Measurements from ENCODE around the gene ARHGEF16.

ARHGEF16 gene

GRCh38 chr1:3514404-3514803, 59.9 kb downstream of the ARHGEF16 start:
- H3K9me3 ChIP-seq: no peaks in the 10 kb centered on the region
- H3K4me1 ChIP-seq: no peaks in the 10 kb centered on the region
- no peaks in the 10 kb centered on the region for H3K27me3 ChIP-seq
- DNase-seq: no peak
- no peaks in the 10 kb centered on the region for H3K36me3 ChIP-seq
- TF ChIP-seq CTCF (IDR thresholded peaks at IDR 0.05; ENCODE audit: low read depth, low read length): no peak
- no peak overlapping the region for H3K4me3 ChIP-seq (ENCODE audit: low read depth, low read length)

- H3K4me3 ChIP-seq (ENCODE audit: low read depth, low read length): no peak overlapping the region
- TF ChIP-seq CTCF (IDR thresholded peaks at IDR 0.05; ENCODE audit: low read depth, low read length): no peak
- H3K9me3 ChIP-seq: no peaks in the 10 kb centered on the region
- H3K4me1 ChIP-seq: no peaks in the 10 kb centered on the region
- H3K36me3 ChIP-seq: no peaks in the 10 kb centered on the region
- no peak for DNase-seq
- H3K27me3 ChIP-seq: no peaks in the 10 kb centered on the region
These were observed 60.8 kb downstream of the ARHGEF16 start for GRCh38 chr1:3515272-3515671.

- Histone ChIP-seq H3K4me1 (no peaks in the 10 kb centered on the region), H3K4me3 (ENCODE audit: low read depth, low read length) (no peak overlapping the region), H3K36me3 (no peaks in the 10 kb centered on the region), H3K27me3 (no peaks in the 10 kb centered on the region), H3K9me3 (no peaks in the 10 kb centered on the region)
- DNase-seq: no peak
- no peak for TF ChIP-seq CTCF (IDR thresholded peaks at IDR 0.05; ENCODE audit: low read depth, low read length)
These were observed 61.5 kb downstream of the ARHGEF16 start for GRCh38 chr1:3515774-3516480.

- no peaks in the 10 kb centered on the region for H3K36me3 ChIP-seq
- no peaks in the 10 kb centered on the region for H3K9me3 ChIP-seq
- no peak for TF ChIP-seq CTCF (IDR thresholded peaks at IDR 0.05; ENCODE audit: low read depth, low read length)
- no peaks in the 10 kb centered on the region for H3K4me1 ChIP-seq
- H3K4me3 ChIP-seq (ENCODE audit: low read depth, low read length): no peak overlapping the region
- DNase-seq: no peak
- no peaks in the 10 kb centered on the region for H3K27me3 ChIP-seq
These were observed 62.0 kb downstream of the ARHGEF16 start for GRCh38 chr1:3516481-3516869.

GRCh38 chr1:3516911-3517675, 62.6 kb downstream of the ARHGEF16 start:
- Histone ChIP-seq H3K4me1 (no peaks in the 10 kb centered on the region), H3K36me3 (no peaks in the 10 kb centered on the region), H3K9me3 (no peaks in the 10 kb centered on the region), H3K4me3 (ENCODE audit: low read depth, low read length) (no peak overlapping the region), H3K27me3 (no peaks in the 10 kb centered on the region)
- peak; percentile 51 for DNase-seq
- TF ChIP-seq CTCF (IDR thresholded peaks at IDR 0.05; ENCODE audit: low read depth, low read length): no peak

GRCh38 chr1:3518256-3518655, 63.8 kb downstream of the ARHGEF16 start:
- Histone ChIP-seq H3K9me3 (no peaks in the 10 kb centered on the region), H3K4me1 (no peaks in the 10 kb centered on the region), H3K4me3 (ENCODE audit: low read depth, low read length) (no peak overlapping the region), H3K36me3 (no peaks in the 10 kb centered on the region), H3K27me3 (no peaks in the 10 kb centered on the region)
- DNase-seq: no peak
- TF ChIP-seq CTCF (IDR thresholded peaks at IDR 0.05; ENCODE audit: low read depth, low read length): peak; percentile 42
